Fibroblast of pulmonary artery (primary cell): ENCODE data around the gene FH.
A peak's percentile ranks its signal among the peaks of the same experiment; 100 is the strongest.

Experiments
- DNase-seq: peaks from one replicate; pipeline ENCODE4 v3.0.0-alpha.2; 2010; ENCODE audit warnings: low read depth
- H3K4me3 ChIP-seq: replicated peaks from 2 replicates; pipeline ENCODE4 v1.5.1; 2011; ENCODE audit warnings: low read depth, mild to moderate bottlenecking, control low read depth, low read length, moderate library complexity
- CTCF ChIP-seq: IDR thresholded peaks from 2 replicates; pipeline ENCODE4 v1.5.1; 2011; ENCODE audit warnings: mild to moderate bottlenecking, control low read depth, low read length, inconsistent platforms; ENCODE audit errors: missing control alignments

Gene FH

GRCh38 chr1:241519308-241520079, at the start of gene FH:
Gene FH (minus strand): TSS chr1:241519755. CDS start chr1:241519722, 33 bp downstream.
- DNase-seq: peak; percentile 98
- TF ChIP-seq CTCF: no peak
- H3K4me3 ChIP-seq: peak within 1 kb of the TSS; percentile 79

- no peak for TF ChIP-seq CTCF
- no peak overlapping the region for H3K4me3 ChIP-seq
- no peak for DNase-seq
Measured at GRCh38 chr1:241560849-241561187, 41.3 kb upstream of the FH start.

- DNase-seq: no peak
- no peak overlapping the region for H3K4me3 ChIP-seq
- no peak for TF ChIP-seq CTCF
Measured at GRCh38 chr1:241560146-241560848, 40.7 kb upstream of the FH start.

- no peak for DNase-seq
- TF ChIP-seq CTCF: no peak
- H3K4me3 ChIP-seq: no peak overlapping the region
Measured at GRCh38 chr1:241557551-241558193, 38.1 kb upstream of the FH start.

GRCh38 chr1:241557031-241557430, 37.5 kb upstream of the FH start:
- no peak for DNase-seq
- no peak for TF ChIP-seq CTCF
- H3K4me3 ChIP-seq: no peak overlapping the region

GRCh38 chr1:241555526-241555925, 36.0 kb upstream of the FH start:
- H3K4me3 ChIP-seq: no peak overlapping the region
- TF ChIP-seq CTCF: no peak
- DNase-seq: no peak
